ENCODE data around the gene TOE1. TPM values are rescaled to one million over a fixed set of nuclear protein-coding genes. Genes with fewer than 3 reads are reported as not detected.

The TOE1 gene
- total and polyA plus RNA-seq, 9 of the 15 experiments (the other 6 are each of a cell fraction or from before 2014, with no cell fraction given) = 32.1 to 85.7 (median 38.0) TPM

- Histone ChIP-seq H4K20me1 (replicated peaks; ENCODE audit: control insufficient read depth, insufficient read depth, low read length) (no peaks in the 10 kb centered on the region), H3K4me3 (no peak overlapping the region), H3K79me2 (ENCODE audit: control insufficient read depth, insufficient read depth, low read length) (no peaks in the 10 kb centered on the region), H3K9me3 (replicated peaks; ENCODE audit: control insufficient read depth, insufficient read depth, low read depth, low read length) (no peaks in the 10 kb centered on the region), H3K27ac (ENCODE audit: extremely low read depth, low read depth, low read length) (no peak overlapping the region), H3K4me2 (ENCODE audit: insufficient read depth, low read length) (no peak overlapping the region), H3K4me1 (replicated peaks in 1 of 2; ENCODE audit: control insufficient read depth in 2 of 2, insufficient read depth in 2 of 2, low read length in 2 of 2) (peaks cover 0 to 8% of the 10 kb centered on the region in 2 experiments; a peak in 1 of 5 replicates), H3K9ac (ENCODE audit: insufficient read depth in 1 of 2, low read depth in 2 of 2, low read length in 2 of 2) (no peak overlapping the region), H3K36me3 (ENCODE audit: control insufficient read depth, insufficient read depth, low read length) (no peaks in the 10 kb centered on the region), H3K9me1 (ENCODE audit: control insufficient read depth, insufficient read depth, low read length) (no peaks in the 10 kb centered on the region), H2AFZ (ENCODE audit: low read depth, low read length) (peak overlapping the region; percentile 75), H3K27me3 (ENCODE audit: control insufficient read depth in 2 of 2, insufficient read depth in 2 of 2, low read length in 2 of 2) (no peaks in the 10 kb centered on the region)
- WGBS (ENCODE audit: insufficient coverage, low coverage, missing lambda C conversion rate) = 59% methylated on average over 4 of the region's 4 CpGs
- FAIRE-seq = no peak
- in situ Hi-C loops (cut with MboI) (no loop called here), intact Hi-C loops (cut with micrococcal nuclease) (no loop called here)
- POLR2A ChIA-PET = interaction anchor here (0.7 to 1.6 kb wide), 6 partner anchors 10 to 197 kb away, joined by 3 to 6 read pairs (median 4); partner anchors contain the start of genes MUTYH and TOE1
- no peak for DNase-seq (ENCODE audit: extremely low read depth in 1 of 4, low spot score in 3 of 4)
- TF ChIP-seq ZNF512 (tag; IDR thresholded peaks at IDR 0.05) (no peak), NCOA4 (IDR thresholded peaks at IDR 0.05; ENCODE audit: partially characterized antibody) (no peak), TFE3 (CRISPR knock-in tag; IDR thresholded peaks at IDR 0.05) (no peak), HSF4 (CRISPR knock-in tag; IDR thresholded peaks at IDR 0.05; ENCODE audit: borderline replicate concordance) (no peak), ZNF212 (CRISPR knock-in tag; IDR thresholded peaks at IDR 0.05) (no peak), FOXO4 (CRISPR knock-in tag; IDR thresholded peaks at IDR 0.05) (no peak), HMG20B (CRISPR knock-in tag; IDR thresholded peaks at IDR 0.05) (no peak), ZNF316 (IDR thresholded peaks at IDR 0.05) (peak; percentile 38), C11orf30 (IDR thresholded peaks at IDR 0.05; ENCODE audit: low read depth) (peak; percentile 34; the same call in 1 of the 2 replicates), LARP7 (IDR thresholded peaks at IDR 0.05) (no peak), GABPB1 (CRISPR knock-in tag; IDR thresholded peaks at IDR 0.05) (no peak), HDGF (IDR thresholded peaks at IDR 0.05) (no peak), MCM2 (IDR thresholded peaks at IDR 0.05; ENCODE audit: low read depth) (no peak), PATZ1 (CRISPR knock-in tag; IDR thresholded peaks at IDR 0.05; ENCODE audit: borderline replicate concordance) (no peak)
- no TSS peak for BruUV-seq (replicated peaks)
- CTCF ChIA-PET (ENCODE audit: low intra/inter-chr PET ratio) = no interaction called here
- ATAC-seq = no peak
These were observed 20.2 kb upstream of the TOE1 start for GRCh38 chr1:45319761-45320160.

All from K562 (cell line).